NOMO-1 treated with dmso at 0.1 percent for 144 hours (cell line): ENCODE measurements around the gene PDGFC.
A peak's percentile ranks its signal among the peaks of the same experiment; 100 is the strongest.

Experiments used
- DNase-seq: peaks from one replicate; lab custom pipeline; 2025; ENCODE audit not compliant: unreplicated experiment; lab: John Stamatoyannopoulos, UW

Gene PDGFC, protein sequence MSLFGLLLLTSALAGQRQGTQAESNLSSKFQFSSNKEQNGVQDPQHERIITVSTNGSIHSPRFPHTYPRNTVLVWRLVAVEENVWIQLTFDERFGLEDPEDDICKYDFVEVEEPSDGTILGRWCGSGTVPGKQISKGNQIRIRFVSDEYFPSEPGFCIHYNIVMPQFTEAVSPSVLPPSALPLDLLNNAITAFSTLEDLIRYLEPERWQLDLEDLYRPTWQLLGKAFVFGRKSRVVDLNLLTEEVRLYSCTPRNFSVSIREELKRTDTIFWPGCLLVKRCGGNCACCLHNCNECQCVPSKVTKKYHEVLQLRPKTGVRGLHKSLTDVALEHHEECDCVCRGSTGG

DNA sequence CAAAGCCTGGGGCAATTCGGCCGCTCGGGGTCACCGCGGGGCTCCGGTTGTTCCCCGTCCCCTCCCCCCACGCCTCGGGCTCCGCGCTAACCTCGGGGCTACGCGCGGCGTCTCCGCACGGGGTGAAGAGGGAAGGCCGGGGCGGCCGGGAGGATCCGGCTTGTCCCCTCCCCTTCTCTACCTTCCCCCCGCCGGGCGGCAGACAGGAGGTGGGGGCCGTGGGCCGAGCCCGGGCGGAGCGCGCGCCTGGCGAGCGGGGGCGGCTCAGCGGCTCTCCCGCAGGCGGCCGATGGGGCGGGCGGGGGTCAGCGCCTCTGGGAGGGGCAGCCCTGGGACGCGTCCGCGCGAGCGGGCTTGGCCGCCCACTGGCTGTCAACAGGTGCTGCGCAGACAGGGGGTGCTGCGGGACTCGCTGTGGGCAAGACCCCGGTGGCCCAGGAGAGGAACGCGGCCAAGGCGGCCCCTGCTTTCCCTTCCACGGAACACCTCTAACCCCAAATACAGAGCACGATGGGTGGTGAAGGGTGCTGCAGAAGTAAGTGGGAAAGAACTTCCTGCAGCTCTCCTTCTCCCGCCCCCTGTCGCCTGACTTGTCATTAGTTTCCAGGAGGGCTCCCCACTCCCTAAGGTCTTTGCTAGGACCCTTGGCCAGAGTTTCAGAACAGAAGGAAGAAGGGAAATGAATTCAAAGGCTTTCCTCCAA is at the start of gene PDGFC:
Gene PDGFC, minus strand, starts transcription at position 124 of the 703 bp plus-strand sequence. CDS start 896 bp downstream, outside the sequence.
- peak; percentile 31 for DNase-seq

DNA sequence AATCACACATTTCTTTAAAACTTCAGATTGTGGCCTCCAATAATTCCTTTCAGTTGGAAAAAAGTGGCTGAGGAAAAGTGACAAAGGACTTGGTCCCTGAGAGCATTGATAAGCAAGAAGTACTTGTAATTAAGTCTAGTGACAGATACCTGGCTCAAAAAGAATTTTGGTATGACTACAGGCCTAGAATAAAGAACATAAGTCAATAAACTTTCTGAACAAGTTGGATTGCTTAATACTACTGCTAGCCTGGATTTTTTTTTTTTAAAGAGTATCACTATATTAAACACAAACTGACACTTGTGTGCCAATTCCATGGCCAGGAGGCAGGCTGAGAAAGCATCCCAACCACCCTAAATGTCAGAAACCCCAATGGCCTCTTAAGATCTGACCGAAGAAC is 49.3 kb upstream of the PDGFC start:
- DNase-seq: no peak

DNA sequence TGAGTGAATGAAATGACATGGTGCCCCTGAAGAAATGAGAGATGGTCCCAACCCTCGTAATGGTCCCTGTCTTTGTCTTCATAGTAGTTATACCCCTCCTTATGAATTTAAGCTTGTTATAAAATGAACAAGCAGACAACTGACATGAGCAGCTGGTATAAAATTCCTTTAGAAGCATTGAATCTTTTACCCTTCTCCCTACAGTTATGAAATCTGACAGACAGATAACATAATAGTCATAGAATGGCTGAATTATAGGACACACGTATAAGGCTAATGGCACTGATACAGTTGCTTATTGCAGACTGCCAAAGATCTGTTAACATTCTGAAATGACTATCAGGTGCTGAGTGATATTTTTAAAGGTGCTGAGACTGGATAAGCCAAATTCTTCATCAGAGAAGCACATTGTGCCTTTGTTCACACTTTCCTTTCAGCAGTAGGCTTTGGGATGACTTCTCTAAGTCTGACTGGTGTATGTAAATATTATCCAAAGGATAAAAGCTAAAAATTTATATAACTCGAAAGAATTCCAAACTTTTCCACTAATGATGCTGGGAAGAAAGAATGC is 47.4 kb upstream of the PDGFC start:
- no peak for DNase-seq

- peak; percentile 25 for DNase-seq
Observed at GRCh38 chr4:157014621-157015591, 43.3 kb upstream of the PDGFC start.

DNA sequence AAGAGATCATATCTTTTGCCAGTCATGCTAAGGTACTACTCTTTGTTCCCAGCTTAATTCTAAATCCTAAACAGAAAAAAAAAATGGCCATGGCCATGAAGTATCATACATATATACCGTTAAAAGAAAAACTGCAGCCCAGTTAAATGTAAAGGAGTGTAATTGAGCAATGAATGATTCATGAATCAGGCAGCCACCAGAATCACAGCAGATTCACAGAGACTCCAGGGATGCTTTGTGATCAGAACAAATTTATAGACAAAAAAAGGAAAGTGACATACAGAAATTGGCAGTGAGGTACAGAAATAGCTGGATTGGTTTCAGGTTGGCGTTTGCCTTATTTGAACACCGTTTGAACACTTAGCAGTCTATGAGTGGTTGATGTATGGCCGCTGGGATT is 42.1 kb upstream of the PDGFC start:
- DNase-seq: no peak

GRCh38 chr4:157012781-157013180 is 41.2 kb upstream of the PDGFC start:
- DNase-seq: no peak

DNA sequence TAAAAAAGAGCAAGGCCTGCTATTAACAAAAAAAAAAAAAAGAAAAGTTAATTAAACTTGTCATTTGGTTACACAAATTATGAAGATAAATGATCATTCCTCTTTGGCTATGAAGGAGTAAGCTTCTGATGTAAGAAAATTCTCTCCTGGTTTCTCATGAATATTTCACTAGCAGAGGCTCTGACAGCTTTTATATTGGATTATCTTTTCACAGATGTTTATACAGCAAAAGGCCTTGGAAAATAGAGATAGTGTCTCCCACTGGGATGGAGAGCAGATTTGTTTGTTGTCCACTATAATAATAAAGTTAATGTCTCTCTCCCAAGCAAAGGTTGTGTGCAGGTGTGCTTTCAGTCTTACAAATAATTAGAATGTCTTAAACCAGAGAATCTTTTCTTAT is 40.7 kb upstream of the PDGFC start:
- no peak for DNase-seq

- DNase-seq: no peak
Observed at GRCh38 chr4:157010630-157011029, 39.0 kb upstream of the PDGFC start.

DNA sequence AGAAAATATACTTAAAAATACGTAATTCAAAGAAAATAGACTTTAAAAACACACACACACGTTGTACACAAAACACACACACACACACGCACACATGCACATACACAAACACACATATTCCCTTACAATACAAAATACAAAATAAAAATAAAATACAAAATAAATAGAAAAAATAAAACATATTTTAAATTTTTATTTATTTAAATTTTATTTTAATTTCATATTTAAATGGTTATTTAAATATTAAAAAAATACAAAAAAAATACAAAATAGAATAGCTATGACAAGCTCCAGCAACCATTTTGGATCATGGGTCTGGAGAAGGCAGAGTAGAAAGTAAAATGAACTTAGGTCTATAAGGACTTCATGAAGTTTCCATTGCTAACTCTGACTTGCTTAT is 34.2 kb upstream of the PDGFC start:
- DNase-seq: no peak

- DNase-seq: no peak
Observed at GRCh38 chr4:157005193-157005592, 33.6 kb upstream of the PDGFC start.

DNA sequence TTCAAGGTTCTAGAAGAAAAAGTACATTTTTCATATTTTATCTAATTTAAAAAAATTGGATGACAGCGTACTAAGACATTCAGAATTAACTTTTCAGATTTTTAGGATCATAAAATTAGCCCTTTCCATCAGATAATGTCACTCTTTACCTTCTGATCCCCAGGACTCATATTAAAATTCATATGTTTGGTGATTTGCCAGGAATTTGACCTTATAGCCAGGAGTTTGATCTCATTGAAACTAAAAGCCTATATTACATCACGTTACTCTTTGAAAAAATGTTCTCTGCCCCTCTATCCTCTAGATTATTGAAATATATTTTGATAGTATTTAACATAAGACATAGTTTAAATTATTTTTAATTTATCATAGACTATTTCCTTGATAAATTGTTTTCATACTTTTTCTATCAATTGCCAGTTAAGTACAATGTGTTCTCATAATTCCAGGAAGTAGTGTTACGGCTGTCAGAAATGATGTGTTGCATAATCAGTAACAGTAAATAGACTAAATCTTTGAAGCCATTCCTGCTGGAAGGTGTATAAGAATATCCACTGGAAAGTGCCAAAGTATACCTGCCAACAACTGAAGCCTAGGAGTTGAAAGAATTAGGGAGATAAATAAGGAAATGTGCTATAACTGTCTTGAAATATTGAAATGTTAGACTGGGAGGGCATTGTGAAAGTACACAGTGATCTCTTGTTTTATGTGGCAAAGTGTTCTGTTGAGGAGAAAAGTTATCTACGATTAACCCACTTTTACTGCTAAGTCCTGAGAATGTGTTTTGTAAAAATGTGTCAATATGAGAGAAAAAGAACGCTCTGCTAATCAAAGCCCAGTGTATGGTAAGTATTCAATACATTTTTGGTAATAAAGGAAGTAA is 32.9 kb upstream of the PDGFC start:
- DNase-seq: no peak

- DNase-seq: no peak
Observed at GRCh38 chr4:156999175-156999517, 27.5 kb upstream of the PDGFC start.

DNA sequence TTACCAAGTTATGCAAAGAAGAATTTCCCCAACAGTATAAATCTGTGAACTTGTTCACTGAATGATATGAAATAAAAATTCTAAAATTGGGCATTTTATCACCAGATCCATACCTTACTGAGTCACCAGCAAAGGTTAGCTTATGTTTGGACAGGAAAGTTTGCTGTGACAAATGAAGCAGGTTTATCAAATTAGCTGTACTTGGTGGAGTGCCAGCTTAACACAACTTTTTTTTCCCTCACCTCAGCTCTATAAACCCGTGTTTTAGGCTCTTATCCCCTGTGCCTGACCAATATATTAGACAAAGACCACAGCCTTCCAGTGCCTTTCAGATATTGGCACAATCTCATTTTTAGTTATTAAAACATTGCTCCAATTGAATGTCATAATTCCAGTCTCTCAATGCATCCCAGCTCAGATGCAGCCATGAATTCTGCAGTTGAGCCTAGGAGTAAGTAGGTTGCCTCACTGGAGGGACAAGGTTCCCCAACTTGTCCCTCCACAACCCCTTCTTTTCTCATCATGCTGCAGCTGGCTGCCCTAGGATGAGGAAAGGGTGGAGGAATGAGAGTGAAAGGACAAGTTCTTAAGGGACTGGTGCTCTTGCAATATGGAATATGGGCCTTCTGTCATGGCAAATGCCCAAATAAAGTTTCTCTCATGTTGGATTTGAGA is 27.0 kb upstream of the PDGFC start:
- no peak for DNase-seq

DNA sequence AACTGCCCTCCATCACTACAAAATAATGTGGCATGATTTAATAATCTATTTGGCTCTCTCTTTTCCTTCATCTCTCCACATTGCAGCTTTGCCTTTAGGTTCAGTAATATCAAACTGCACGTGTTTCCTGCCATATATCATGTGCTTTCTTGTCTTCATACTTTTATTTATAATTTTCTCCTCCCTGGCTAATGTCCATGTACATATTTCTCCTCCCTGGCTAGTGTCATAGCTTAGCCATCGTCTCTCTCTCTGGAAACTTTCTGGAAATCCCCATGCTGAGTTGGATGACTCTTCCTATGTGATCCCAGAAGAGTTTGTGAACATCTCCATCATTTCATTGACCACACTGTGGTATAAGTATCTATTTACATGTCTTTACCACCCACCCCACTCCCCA is 21.3 kb upstream of the PDGFC start:
- DNase-seq: no peak

GRCh38 chr4:156991161-156991560 is 19.6 kb upstream of the PDGFC start:
- no peak for DNase-seq

- no peak for DNase-seq
Observed at GRCh38 chr4:156983366-156983765, 11.8 kb upstream of the PDGFC start.

DNA sequence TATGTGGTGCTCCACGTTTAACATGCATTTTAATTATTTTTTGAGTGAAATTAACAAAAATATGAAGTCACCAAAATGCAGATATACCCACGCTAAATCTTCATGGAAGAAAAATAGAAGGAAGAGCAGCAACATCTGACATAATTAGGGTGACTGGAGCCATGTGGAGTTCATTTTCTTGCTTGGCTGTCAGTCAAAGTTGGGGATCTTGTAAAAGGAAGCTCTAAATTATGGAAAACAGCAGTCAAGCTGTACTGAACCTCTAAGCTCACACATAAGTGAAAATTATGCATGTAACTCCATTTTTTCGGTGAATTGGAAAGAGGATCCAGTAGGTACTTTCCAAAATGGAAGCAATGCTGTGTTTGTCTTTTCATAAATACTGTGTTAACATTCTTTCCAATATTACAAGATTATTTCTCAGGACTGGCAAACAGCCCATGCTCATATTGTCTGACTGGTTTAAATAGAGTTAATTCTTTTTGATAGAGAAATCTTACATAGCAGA is 9.7 kb upstream of the PDGFC start:
- no peak for DNase-seq

DNA sequence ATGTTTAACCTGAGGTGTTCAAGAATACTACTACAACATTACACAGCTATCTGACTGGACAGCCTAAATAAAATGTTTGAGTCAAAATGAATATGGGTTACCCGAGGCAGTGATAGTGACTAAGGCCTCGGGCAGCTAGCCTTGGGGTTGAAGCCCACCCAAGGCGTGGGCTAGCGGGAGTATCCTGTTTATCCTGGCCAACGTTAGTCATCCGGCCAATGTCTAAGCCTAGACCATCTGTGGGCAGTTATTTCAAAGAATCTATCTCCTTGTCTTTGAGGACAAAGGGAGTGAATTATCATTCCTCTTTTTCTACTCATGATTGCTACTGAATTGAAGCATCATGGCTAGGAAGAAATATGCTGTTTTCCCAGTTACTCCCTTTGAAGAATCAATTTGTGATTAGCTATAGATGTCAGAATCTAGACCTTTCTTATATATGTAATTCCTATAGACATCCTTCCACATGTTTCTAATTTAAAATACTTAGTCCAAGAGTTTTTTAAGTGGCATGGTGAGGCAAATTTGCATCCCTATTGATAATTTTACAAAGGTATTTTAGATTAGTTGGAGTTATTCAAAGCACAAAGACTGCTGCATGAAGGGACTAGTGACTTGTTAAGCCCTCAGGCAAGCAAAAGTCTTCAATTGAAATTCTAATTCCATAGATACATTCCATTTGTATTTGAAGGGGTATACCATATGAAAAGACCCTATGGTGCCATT is 6.0 kb upstream of the PDGFC start:
- DNase-seq: no peak

GRCh38 chr4:156976147-156976546 is 4.5 kb upstream of the PDGFC start:
- DNase-seq: no peak
